Neuronal stem cell (in vitro differentiated cells): ENCODE measurements around the gene NNMT.

Source experiments
- DNase-seq: peaks from one replicate; pipeline ENCODE4 v3.0.0-alpha.2; 2013; ENCODE audit warnings: low spot score
- H2AFZ ChIP-seq: one replicate; pipeline ENCODE4 v1.6.1; 2013; ENCODE audit warnings: mild to moderate bottlenecking, low read length, inconsistent platforms
- H2AK5ac ChIP-seq: 2 replicates; pipeline ENCODE4 v1.6.1; 2013; ENCODE audit warnings: low read depth, mild to moderate bottlenecking, inconsistent platforms, low read length, moderate library complexity, mixed read lengths
- H2BK120ac ChIP-seq: 2 replicates; pipeline ENCODE4 v1.6.1; 2013; ENCODE audit warnings: low read depth, mild to moderate bottlenecking, inconsistent platforms, low read length, moderate library complexity, mixed read lengths
- H2BK12ac ChIP-seq: one replicate; pipeline ENCODE4 v1.6.1; 2013; ENCODE audit warnings: low read length, inconsistent platforms
- H2BK15ac ChIP-seq: 2 replicates; pipeline ENCODE4 v1.6.1; 2013; ENCODE audit warnings: mild to moderate bottlenecking, low read length, inconsistent platforms, mixed read lengths
- H2BK5ac ChIP-seq: one replicate; pipeline ENCODE4 v1.6.1; 2013; ENCODE audit warnings: inconsistent platforms, mild to moderate bottlenecking, low read length, moderate library complexity
- H3K14ac ChIP-seq: one replicate; pipeline ENCODE4 v1.6.1; 2013; ENCODE audit warnings: low read length, inconsistent platforms
- H3K18ac ChIP-seq: 2 replicates; pipeline ENCODE4 v1.6.1; 2013; ENCODE audit warnings: low read length, inconsistent platforms
- H3K23ac ChIP-seq: 2 replicates; pipeline ENCODE4 v1.6.1; 2013; ENCODE audit warnings: low read depth, mild to moderate bottlenecking, mixed read lengths, low read length, inconsistent platforms; ENCODE audit not compliant: poor library complexity
- H3K27ac ChIP-seq: replicated peaks from 3 replicates; pipeline ENCODE4 v1.5.1; 2013; ENCODE audit warnings: low read length, inconsistent platforms
- H3K27me3 ChIP-seq, 3 experiments: 2 replicates each; pipeline ENCODE4 v1.6.1; 2013; ENCODE audit warnings: low read length in 3 of 3, mild to moderate bottlenecking in 2 of 3, inconsistent platforms in 1 of 3, low read depth in 1 of 3, mixed read lengths in 1 of 3, moderate library complexity in 1 of 3; ENCODE audit not compliant: control insufficient read depth in 3 of 3, insufficient read depth in 3 of 3
- H3K36me3 ChIP-seq, 2 donors: replicated peaks in 1 of 2; 2 replicates each; pipeline ENCODE4 v1.6.1; 2013; ENCODE audit warnings: low read length in 2 of 2; ENCODE audit not compliant: control insufficient read depth in 2 of 2, insufficient read depth in 2 of 2
- H3K4ac ChIP-seq: 2 replicates; pipeline ENCODE4 v1.6.1; 2013; ENCODE audit warnings: inconsistent platforms, mild to moderate bottlenecking, low read length, moderate library complexity
- H3K4me1 ChIP-seq, 2 donors: 1 replicate in 1 of 2; 2 replicates in 1 of 2; pipeline ENCODE4 v1.6.1; 2013; ENCODE audit warnings: low read length in 2 of 2, low read depth in 1 of 2; ENCODE audit not compliant: control insufficient read depth in 2 of 2, insufficient read depth in 1 of 2
- H3K4me2 ChIP-seq: one replicate; pipeline ENCODE4 v1.6.1; 2013; ENCODE audit warnings: mild to moderate bottlenecking, low read length, inconsistent platforms; ENCODE audit not compliant: insufficient read depth, poor library complexity, severe bottlenecking
- H3K4me3 ChIP-seq, 2 donors: 2 replicates each; pipeline ENCODE4 v1.5.1; 2013; ENCODE audit warnings: low read length in 2 of 2, mild to moderate bottlenecking in 2 of 2, inconsistent platforms in 1 of 2, moderate library complexity in 1 of 2
- H3K79me1 ChIP-seq: one replicate; pipeline ENCODE4 v1.6.1; 2013; ENCODE audit warnings: low read depth, mild to moderate bottlenecking, inconsistent platforms, low read length, moderate library complexity
- H3K9ac ChIP-seq: one replicate; pipeline ENCODE4 v1.6.1; 2013; ENCODE audit warnings: mild to moderate bottlenecking, low read depth, low read length, inconsistent platforms; ENCODE audit not compliant: poor library complexity
- H3K9me3 ChIP-seq, 2 donors: replicated peaks in 1 of 2; 2 replicates each; pipeline versions ENCODE3 to v1.6.1; 2013; ENCODE audit warnings: low read length in 2 of 2, mild to moderate bottlenecking in 2 of 2, inconsistent platforms in 1 of 2, low read depth in 1 of 2, mixed read lengths in 1 of 2, moderate library complexity in 1 of 2; ENCODE audit not compliant: control insufficient read depth in 2 of 2, insufficient read depth in 1 of 2
- H4K8ac ChIP-seq: one replicate; pipeline ENCODE4 v1.6.1; 2013; ENCODE audit warnings: low read depth, mild to moderate bottlenecking, inconsistent platforms, low read length, moderate library complexity
- H4K91ac ChIP-seq: one replicate; pipeline ENCODE4 v1.6.1; 2013; ENCODE audit warnings: low read length, low read depth, mild to moderate bottlenecking, inconsistent platforms; ENCODE audit not compliant: poor library complexity
- WGBS, 2 donors: extraction: QIAGEN DNeasy Blood & Tissue Kit; methylation state at CpG; one replicate each; pipeline ENCODE4 v1.1.7; 2013; ENCODE audit warnings: missing lambda C conversion rate in 2 of 2, mixed read lengths in 1 of 2; ENCODE audit not compliant: insufficient read length in 2 of 2, insufficient replicate concordance in 1 of 2; ENCODE audit errors: extremely low coverage in 2 of 2; 5-methylcytosine and 5-hydroxymethylcytosine counted together

NNMT gene

GRCh38 chr11:114263513-114264170, 32.6 kb upstream of the NNMT start:
- Histone ChIP-seq H3K4me1 (peaks cover 6 to 20% of the 10 kb centered on the region in 2 donors), H2BK120ac (no peak overlapping the region), H2BK15ac (no peak overlapping the region), H3K4ac (no peak overlapping the region), H3K23ac (no peak overlapping the region), H3K27me3 (no peaks in the 10 kb centered on the region), H2AFZ (no peak overlapping the region), H2AK5ac (no peak overlapping the region), H3K9ac (no peak overlapping the region), H3K4me2 (no peak overlapping the region), H4K91ac (no peak overlapping the region), H3K9me3 (no peaks in the 10 kb centered on the region), H3K18ac (no peak overlapping the region), H3K27ac (no peak overlapping the region), H3K14ac (no peak overlapping the region), H2BK12ac (no peak overlapping the region), H4K8ac (no peak overlapping the region), H3K79me1 (peaks cover 3% of the 10 kb centered on the region), H3K36me3 (no peaks in the 10 kb centered on the region), H3K4me3 (no peak overlapping the region), H2BK5ac (no peak overlapping the region)
- WGBS, 2 donors: no CpG with 5 or more reads among the region's 7 CpGs
- DNase-seq: no peak

GRCh38 chr11:114264381-114264780, 31.8 kb upstream of the NNMT start:
- no peak overlapping the region for H2BK5ac ChIP-seq
- H3K79me1 ChIP-seq: peaks cover 3% of the 10 kb centered on the region
- no peak overlapping the region for H3K27ac ChIP-seq
- H3K18ac ChIP-seq: no peak overlapping the region
- H3K14ac ChIP-seq: no peak overlapping the region
- no peak overlapping the region for H2BK12ac ChIP-seq
- WGBS, 2 donors: no CpG with 5 or more reads among the region's 2 CpGs
- H3K4me1 ChIP-seq: peaks cover 3 to 13% of the 10 kb centered on the region in 2 donors
- no peak overlapping the region for H2AFZ ChIP-seq
- H2BK15ac ChIP-seq: no peak overlapping the region
- no peaks in the 10 kb centered on the region for H3K36me3 ChIP-seq
- no peak overlapping the region for H4K91ac ChIP-seq
- H3K27me3 ChIP-seq: no peaks in the 10 kb centered on the region
- no peak overlapping the region for H4K8ac ChIP-seq
- no peak overlapping the region for H3K4ac ChIP-seq
- H2BK120ac ChIP-seq: no peak overlapping the region
- DNase-seq: no peak
- H3K4me3 ChIP-seq: no peak overlapping the region
- no peak overlapping the region for H3K4me2 ChIP-seq
- H2AK5ac ChIP-seq: no peak overlapping the region
- H3K9me3 ChIP-seq: no peaks in the 10 kb centered on the region
- H3K9ac ChIP-seq: no peak overlapping the region
- H3K23ac ChIP-seq: no peak overlapping the region

- Histone ChIP-seq H3K9me3 (peaks cover 0 to 1% of the 10 kb centered on the region in 2 donors), H2BK5ac (no peak overlapping the region), H3K27me3 (no peaks in the 10 kb centered on the region), H3K4me1 (peaks cover 0 to 8% of the 10 kb centered on the region in 2 donors), H3K9ac (no peak overlapping the region), H2BK120ac (no peak overlapping the region), H2BK12ac (no peak overlapping the region), H3K4me2 (no peak overlapping the region), H3K4me3 (no peak overlapping the region), H3K4ac (no peak overlapping the region), H3K79me1 (no peaks in the 10 kb centered on the region), H3K14ac (no peak overlapping the region), H3K36me3 (no peaks in the 10 kb centered on the region), H3K18ac (no peak overlapping the region), H4K8ac (no peak overlapping the region), H2AK5ac (no peak overlapping the region), H3K27ac (no peak overlapping the region), H3K23ac (no peak overlapping the region), H2AFZ (no peak overlapping the region), H4K91ac (no peak overlapping the region), H2BK15ac (no peak overlapping the region)
- WGBS, 2 donors: no CpG with 5 or more reads among the region's 8 CpGs
- no peak for DNase-seq
Observed at GRCh38 chr11:114265122-114265878, 30.9 kb upstream of the NNMT start.

GRCh38 chr11:114269498-114269897, 26.7 kb upstream of the NNMT start:
- peaks cover 0 to 2% of the 10 kb centered on the region in 2 donors for H3K9me3 ChIP-seq
- H3K4me2 ChIP-seq: no peak overlapping the region
- no peak overlapping the region for H3K14ac ChIP-seq
- H3K4me3 ChIP-seq: no peak overlapping the region
- no peaks in the 10 kb centered on the region for H3K79me1 ChIP-seq
- peaks cover 0 to 3% (median 0%) of the 10 kb centered on the region in 3 experiments for H3K27me3 ChIP-seq
- H2BK12ac ChIP-seq: no peak overlapping the region
- no peak overlapping the region for H4K91ac ChIP-seq
- H3K18ac ChIP-seq: no peak overlapping the region
- H2AK5ac ChIP-seq: no peak overlapping the region
- no peak overlapping the region for H3K9ac ChIP-seq
- no peak overlapping the region for H2BK15ac ChIP-seq
- H2BK5ac ChIP-seq: no peak overlapping the region
- H3K4ac ChIP-seq: no peak overlapping the region
- no peak overlapping the region for H2AFZ ChIP-seq
- H4K8ac ChIP-seq: no peak overlapping the region
- no CpG with 5 or more reads among the region's 2 CpGs for WGBS, 2 donors
- no peaks in the 10 kb centered on the region for H3K36me3 ChIP-seq
- H3K4me1 ChIP-seq: no peaks in the 10 kb centered on the region
- no peak overlapping the region for H3K23ac ChIP-seq
- DNase-seq: no peak
- H3K27ac ChIP-seq: no peak overlapping the region
- H2BK120ac ChIP-seq: no peak overlapping the region
